Kidney epithelial cell (primary cell): ENCODE measurements around the gene PLXNA1. TPM values are rescaled to one million over a fixed set of nuclear protein-coding genes. Genes with fewer than 3 reads are reported as not detected.

ENCODE experiments used
- DNase-seq: peaks from one replicate; pipeline ENCODE4 v3.0.0-alpha.2; 2010; ENCODE audit warnings: low read depth
- H3K27me3 ChIP-seq: 2 replicates; pipeline ENCODE4 v1.6.0; 2011; ENCODE audit warnings: low read length; ENCODE audit not compliant: control insufficient read depth, insufficient read depth
- H3K36me3 ChIP-seq: 2 replicates; pipeline ENCODE4 v1.5.1; 2011; ENCODE audit warnings: low read length; ENCODE audit not compliant: control insufficient read depth, insufficient read depth
- H3K4me3 ChIP-seq: 2 replicates; pipeline ENCODE4 v1.5.1; 2011; ENCODE audit warnings: low read depth, mild to moderate bottlenecking, control low read depth, low read length
- CTCF ChIP-seq: IDR thresholded peaks from 2 replicates; pipeline ENCODE4 v1.5.1; 2011; ENCODE audit warnings: mild to moderate bottlenecking, moderate library complexity, low read length, control low read depth, inconsistent platforms; ENCODE audit not compliant: insufficient read depth, poor library complexity, severe bottlenecking
- total RNA-seq: library from RNA; depleted of rRNA; stranded (reverse); fragments of >200 nt; gene quantifications from 2 replicates; pipeline ENCODE4 v1.2.3, GENCODE V29; 2015

Gene PLXNA1
- total RNA-seq, 1 donor from 2014 or later = 54.3 TPM

DNA sequence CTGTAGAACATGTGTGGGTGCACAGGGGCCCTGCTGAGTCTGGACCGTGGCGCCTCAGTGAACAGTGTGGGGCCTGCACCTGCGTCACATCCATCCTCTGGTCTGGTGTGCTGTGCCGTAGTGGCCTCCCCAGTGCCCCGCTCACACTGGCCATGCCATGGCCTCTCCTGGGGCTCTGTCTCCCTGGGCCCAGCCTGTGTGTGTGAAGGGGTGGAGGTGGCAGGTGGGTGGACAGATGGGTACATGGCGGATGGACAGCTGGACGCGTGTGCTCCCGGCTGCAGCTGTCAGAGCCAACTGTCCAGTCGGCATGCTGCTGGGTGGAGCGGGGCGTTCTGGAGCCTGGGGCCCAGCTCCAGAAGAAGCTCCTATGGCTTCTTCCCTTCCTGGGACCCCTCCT, 17.8 kb downstream of the PLXNA1 start:
- Histone ChIP-seq H3K27me3 (no peaks in the 10 kb centered on the region), H3K36me3 (peaks cover 2% of the 10 kb centered on the region), H3K4me3 (no peak overlapping the region)
- TF ChIP-seq CTCF = no peak
- DNase-seq = no peak

DNA sequence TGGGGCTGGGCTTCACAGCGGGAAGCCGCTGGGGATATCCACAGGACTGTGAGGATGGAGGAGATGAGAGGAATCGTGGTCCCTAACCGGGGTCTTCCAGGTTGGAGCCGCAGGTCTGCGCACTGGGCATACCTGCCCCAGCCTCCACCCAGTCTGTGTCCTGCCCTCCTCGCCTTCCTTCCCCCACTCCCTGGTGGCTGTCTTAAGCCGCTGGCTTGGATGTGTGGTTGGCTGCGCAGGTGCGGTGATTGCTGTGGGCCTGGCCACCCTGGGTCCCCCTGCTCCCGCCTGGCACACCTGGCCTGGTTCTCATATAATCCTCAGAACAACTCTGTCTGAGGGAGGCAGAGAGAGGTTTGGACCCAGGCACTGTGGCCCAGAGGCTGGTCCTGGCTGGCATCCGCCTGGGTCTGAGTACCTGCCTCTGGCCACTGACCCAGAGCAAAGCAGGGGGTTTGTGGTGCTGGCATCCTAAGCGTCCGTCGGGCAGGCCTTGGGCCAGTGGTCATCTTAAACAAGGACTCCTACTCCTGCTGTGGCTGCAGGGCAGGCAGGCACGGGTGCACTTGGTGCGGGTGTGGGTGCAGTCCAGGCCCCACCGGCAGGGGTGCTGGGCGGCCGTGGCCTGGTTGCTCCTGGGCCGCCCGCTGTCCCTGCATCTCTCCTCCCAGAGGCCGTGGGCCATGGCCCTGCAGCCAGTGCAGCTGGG, 18.7 kb downstream of the PLXNA1 start:
- no peak overlapping the region for H3K4me3 ChIP-seq
- no peaks in the 10 kb centered on the region for H3K27me3 ChIP-seq
- no peak for DNase-seq
- no peak for TF ChIP-seq CTCF
- peaks cover 4% of the 10 kb centered on the region for H3K36me3 ChIP-seq

DNA sequence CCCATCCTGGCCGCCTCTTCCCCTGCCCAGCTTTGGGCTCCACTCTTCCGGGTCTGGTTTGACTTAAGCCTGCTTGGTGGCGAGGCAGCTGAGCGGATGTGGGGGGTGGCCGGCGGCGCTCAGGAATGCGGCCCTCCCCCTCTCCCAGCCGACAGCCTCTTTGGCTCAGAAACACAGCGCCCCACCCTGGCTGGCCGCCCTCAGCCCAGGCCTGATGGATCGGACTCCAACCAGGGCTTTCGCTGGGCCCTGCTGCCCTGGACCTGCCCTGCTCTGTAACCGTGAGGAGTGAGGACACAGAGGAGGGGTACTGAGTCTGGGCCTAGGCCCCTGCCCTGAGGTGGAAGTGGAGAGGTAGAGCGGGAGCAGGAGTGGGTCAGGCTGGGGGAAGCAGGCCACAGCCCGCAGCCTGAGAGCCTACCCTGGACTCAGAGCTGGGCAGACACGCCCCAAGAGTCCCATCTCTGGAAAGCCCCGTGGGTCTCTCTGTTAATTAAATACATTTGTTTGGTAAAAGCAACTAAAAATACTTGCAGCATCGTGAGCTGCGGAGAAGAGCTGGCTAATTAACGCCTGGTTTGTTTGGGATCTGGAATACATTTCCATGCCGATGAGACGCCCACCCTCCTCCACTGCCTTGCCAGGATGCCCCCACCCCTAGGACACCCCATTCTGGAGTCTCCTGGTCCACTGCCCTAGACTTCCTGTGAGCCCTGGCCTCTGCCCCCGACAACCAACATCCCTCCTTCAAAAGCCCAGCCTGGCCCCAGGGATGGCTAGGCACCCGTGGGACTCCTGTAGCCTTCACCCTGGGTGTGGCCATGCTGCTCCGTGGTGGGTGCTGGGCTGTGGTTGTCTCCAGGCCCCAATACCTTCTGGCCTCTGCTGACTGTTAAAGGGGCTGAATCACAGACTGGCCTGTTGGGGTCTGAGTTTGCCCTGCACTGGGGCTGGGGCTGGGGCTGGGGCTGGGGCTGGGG, 19.6 kb downstream of the PLXNA1 start:
- H3K27me3 ChIP-seq = no peaks in the 10 kb centered on the region
- DNase-seq = peak; percentile 52
- peak; percentile 84 for TF ChIP-seq CTCF
- H3K36me3 ChIP-seq = peaks cover 4% of the 10 kb centered on the region
- H3K4me3 ChIP-seq = no peak overlapping the region

- no peak overlapping the region for H3K4me3 ChIP-seq
- no peak for TF ChIP-seq CTCF
- peaks cover 4% of the 10 kb centered on the region for H3K36me3 ChIP-seq
- no peak for DNase-seq
- H3K27me3 ChIP-seq = no peaks in the 10 kb centered on the region
Measured at GRCh38 chr3:127003175-127003555, 20.2 kb downstream of the PLXNA1 start.

DNA sequence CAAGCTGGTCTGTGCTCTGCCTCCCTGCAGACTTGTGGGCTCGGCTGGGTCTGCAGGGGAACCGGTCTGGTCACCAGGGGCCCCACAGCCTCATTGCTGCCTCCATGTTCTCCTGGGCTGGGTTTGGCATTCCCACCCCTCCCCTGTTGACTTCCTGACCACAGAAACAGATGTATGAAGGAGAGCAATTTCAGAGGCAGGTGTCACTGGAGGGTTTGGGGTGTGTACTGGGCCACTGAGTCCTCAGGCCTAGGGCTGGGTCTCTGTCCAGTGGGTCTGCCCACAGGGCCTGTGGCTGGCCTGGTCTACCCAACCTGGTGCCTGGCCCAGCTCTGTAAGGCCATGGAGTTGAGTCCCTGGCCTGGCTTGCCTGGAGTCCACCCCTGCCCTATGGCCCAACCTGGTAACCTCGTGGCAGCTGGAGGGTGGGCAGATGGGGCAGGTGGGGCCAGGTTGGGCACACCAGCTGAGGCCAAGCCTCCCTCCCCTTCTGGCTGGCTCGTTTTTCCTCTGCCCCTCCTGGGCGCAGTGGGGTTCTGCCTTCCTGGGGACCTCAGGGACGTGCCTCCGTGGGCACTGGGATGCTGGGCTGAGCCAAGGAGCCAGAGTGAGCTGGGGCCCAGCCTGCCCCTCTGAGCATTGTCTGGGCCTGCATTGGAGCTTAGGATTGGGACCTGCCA, 20.8 kb downstream of the PLXNA1 start:
- no peak for TF ChIP-seq CTCF
- no peak overlapping the region for H3K4me3 ChIP-seq
- peaks cover 4% of the 10 kb centered on the region for H3K36me3 ChIP-seq
- DNase-seq = no peak
- no peaks in the 10 kb centered on the region for H3K27me3 ChIP-seq
